Liver (tissue), 9 donors: Measurements from ENCODE around the gene ARHGEF4. TPM values are rescaled to one million over a fixed set of nuclear protein-coding genes. Genes with fewer than 3 reads are reported as not detected.

Source experiments
- DNase-seq: peaks from one replicate; pipeline ENCODE4 v3.0.0-alpha.2; 2017; ENCODE audit warnings: low spot score
- H3K27ac ChIP-seq, 2 donors: one replicate each; pipeline ENCODE4 v1.7.0; 2013; ENCODE audit warnings: inconsistent platforms in 2 of 2, low read length in 2 of 2, control low read depth in 1 of 2, low read depth in 1 of 2, mild to moderate bottlenecking in 1 of 2
- H3K27me3 ChIP-seq, 4 donors: one replicate each; pipeline versions ENCODE4 v1.6.1 to v1.7.0; 2013; ENCODE audit warnings: low read length in 3 of 4, inconsistent platforms in 1 of 4, mild to moderate bottlenecking in 1 of 4, moderate library complexity in 1 of 4; ENCODE audit not compliant: control insufficient read depth in 4 of 4, insufficient read depth in 4 of 4
- H3K36me3 ChIP-seq, 4 donors: one replicate each; pipeline versions ENCODE4 v1.6.1 to v1.7.0; 2013; ENCODE audit warnings: low read length in 3 of 4, mild to moderate bottlenecking in 3 of 4, low read depth in 1 of 4, moderate library complexity in 1 of 4; ENCODE audit not compliant: control insufficient read depth in 4 of 4, insufficient read depth in 3 of 4
- H3K4me1 ChIP-seq, 4 donors: one replicate each; pipeline versions ENCODE4 v1.6.1 to v1.7.0; 2013; ENCODE audit warnings: low read length in 3 of 4, mild to moderate bottlenecking in 3 of 4, moderate library complexity in 1 of 4; ENCODE audit not compliant: control insufficient read depth in 4 of 4, insufficient read depth in 4 of 4
- H3K4me3 ChIP-seq, 3 donors: one replicate each; pipeline versions ENCODE4 v1.6.1 to v1.7.0; 2013; ENCODE audit warnings: low read length in 3 of 3, control low read depth in 1 of 3, low read depth in 1 of 3, mild to moderate bottlenecking in 1 of 3
- H3K9ac ChIP-seq, 2 donors: one replicate each; pipeline ENCODE4 v1.7.0; 2013; ENCODE audit warnings: low read length in 2 of 2, mild to moderate bottlenecking in 2 of 2, moderate library complexity in 2 of 2, control low read depth in 1 of 2, low read depth in 1 of 2
- H3K9me3 ChIP-seq, 4 donors: one replicate each; pipeline versions ENCODE4 v1.6.1 to v1.7.0; 2013; ENCODE audit warnings: low read length in 3 of 4; ENCODE audit not compliant: control insufficient read depth in 4 of 4
- EGR1 ChIP-seq, 2 donors: IDR thresholded peaks; 2 replicates each; pipeline ENCODE4 v1.6.1; 2016 to 2018; ENCODE audit warnings: antibody characterized with exemption in 2 of 2, low read depth in 2 of 2
- FOXA1 ChIP-seq: IDR thresholded peaks from 2 replicates; pipeline ENCODE4 v1.6.1; 2016; ENCODE audit warnings: antibody characterized with exemption
- HNF4A ChIP-seq, 2 donors: conservative IDR thresholded peaks; 2 replicates each; pipeline ENCODE4 v1.6.1; 2016; ENCODE audit warnings: antibody characterized with exemption in 2 of 2, mild to moderate bottlenecking in 2 of 2
- HNF4G ChIP-seq: IDR thresholded peaks from 2 replicates; pipeline ENCODE4 v1.6.1; 2016; ENCODE audit warnings: antibody characterized with exemption
- JUND ChIP-seq, 2 donors: IDR thresholded peaks; 2 replicates each; pipeline ENCODE4 v1.6.1; 2016; ENCODE audit warnings: antibody characterized with exemption in 2 of 2
- NR2F2 ChIP-seq: IDR thresholded peaks from 2 replicates; pipeline ENCODE4 v1.6.1; 2016; ENCODE audit warnings: antibody characterized with exemption
- RAD21 ChIP-seq, 2 donors: IDR thresholded peaks; 2 replicates each; pipeline ENCODE4 v1.6.1; 2016; ENCODE audit warnings: antibody characterized with exemption in 2 of 2, mild to moderate bottlenecking in 2 of 2
- RXRA ChIP-seq, 2 donors: IDR thresholded peaks; 2 replicates each; pipeline ENCODE4 v1.6.1; 2017 to 2018; ENCODE audit warnings: antibody characterized with exemption in 2 of 2, mild to moderate bottlenecking in 1 of 2
- TAF1 ChIP-seq: conservative IDR thresholded peaks from 2 replicates; pipeline ENCODE4 v1.6.1; 2016; ENCODE audit warnings: antibody characterized with exemption, mild to moderate bottlenecking
- YY1 ChIP-seq: IDR thresholded peaks from 2 replicates; pipeline ENCODE4 v1.6.1; 2016; ENCODE audit warnings: antibody characterized with exemption, mild to moderate bottlenecking
- WGBS: extraction: QIAGEN DNeasy Blood & Tissue Kit; methylation state at CpG from one replicate; pipeline ENCODE4 v1.1.7; 2013; 5-methylcytosine and 5-hydroxymethylcytosine counted together
- polyA plus RNA-seq, 2 donors: library from polyadenylated mRNA; stranded (reverse) in 1 of 2; unstranded in 1 of 2; fragments of 200-250 nt in 1 of 2; fragments of >200 nt in 1 of 2; fragmentation: Nextera tagmentation in 1 of 2; extraction: Ambion mirVana in 1 of 2; gene quantifications; one replicate each; pipeline versions ENCODE4 v1.2.1 to v1.2.3, GENCODE V29; 2013 to 2015
- total RNA-seq, 2 donors: library from RNA; depleted of rRNA; stranded (reverse); fragments of >200 nt; gene quantifications; one replicate each; pipeline ENCODE4 v1.2.3, GENCODE V29; 2014
- TF ChIP-seq, protein P1 (sequence below): IDR thresholded peaks from 2 replicates; pipeline ENCODE4 v1.6.1; 2016; ENCODE audit warnings: antibody characterized with exemption, mild to moderate bottlenecking
- TF ChIP-seq, protein P2 (sequence below): IDR thresholded peaks from 2 replicates; pipeline ENCODE4 v1.6.1; 2016; ENCODE audit warnings: antibody characterized with exemption
- TF ChIP-seq, protein P3 (sequence below): fragments of 150-350 bp; IDR thresholded peaks from 2 replicates; pipeline ENCODE4 v1.5.1; 2017; ENCODE audit warnings: improper control_type of control experiment, low read depth, low read length; ENCODE audit not compliant: missing input control
- TF ChIP-seq, protein P4 (sequence below): IDR thresholded peaks from 2 replicates; pipeline ENCODE4 v1.6.1; 2016; ENCODE audit warnings: antibody characterized with exemption
- donor health status: healthy.
- donor health status: healthy.
- donor health status: healthy.
- donor health status: healthy.
- donor health status: healthy.

ARHGEF4 gene
- total and polyA plus RNA-seq, 4 donors = 0.08 TPM; not detected in 2

DNA sequence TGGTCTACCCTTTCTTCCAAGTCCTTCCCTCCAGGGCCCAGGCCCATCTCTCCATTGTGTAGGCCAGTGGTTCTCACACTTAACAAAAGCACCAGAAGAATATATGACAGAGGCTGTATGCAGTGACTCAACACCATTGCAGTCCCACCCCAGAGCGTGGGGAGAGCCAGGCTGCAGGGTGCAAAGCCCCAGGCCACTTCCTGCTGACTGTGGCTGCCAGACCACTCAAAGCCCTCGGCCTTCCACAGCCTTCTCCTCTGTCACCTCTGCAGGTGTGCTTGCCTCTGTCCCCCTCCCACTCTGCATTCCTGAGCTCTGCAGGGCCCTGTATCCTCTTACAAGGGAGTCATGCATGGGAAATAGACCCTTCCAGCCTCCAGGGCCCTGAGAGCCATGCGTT lies 40.4 kb upstream of the ARHGEF4 start:
- Histone ChIP-seq H3K4me1 (peaks cover 0 to 11% (median 6%) of the 10 kb centered on the region in 4 donors), H3K9me3 (no peaks in the 10 kb centered on the region), H3K27me3 (peaks cover 0 to 2% (median 0%) of the 10 kb centered on the region in 4 donors), H3K27ac (no peak overlapping the region), H3K36me3 (no peaks in the 10 kb centered on the region), H3K4me3 (no peak overlapping the region), H3K9ac (no peak overlapping the region)
- TF ChIP-seq, protein P1, sequence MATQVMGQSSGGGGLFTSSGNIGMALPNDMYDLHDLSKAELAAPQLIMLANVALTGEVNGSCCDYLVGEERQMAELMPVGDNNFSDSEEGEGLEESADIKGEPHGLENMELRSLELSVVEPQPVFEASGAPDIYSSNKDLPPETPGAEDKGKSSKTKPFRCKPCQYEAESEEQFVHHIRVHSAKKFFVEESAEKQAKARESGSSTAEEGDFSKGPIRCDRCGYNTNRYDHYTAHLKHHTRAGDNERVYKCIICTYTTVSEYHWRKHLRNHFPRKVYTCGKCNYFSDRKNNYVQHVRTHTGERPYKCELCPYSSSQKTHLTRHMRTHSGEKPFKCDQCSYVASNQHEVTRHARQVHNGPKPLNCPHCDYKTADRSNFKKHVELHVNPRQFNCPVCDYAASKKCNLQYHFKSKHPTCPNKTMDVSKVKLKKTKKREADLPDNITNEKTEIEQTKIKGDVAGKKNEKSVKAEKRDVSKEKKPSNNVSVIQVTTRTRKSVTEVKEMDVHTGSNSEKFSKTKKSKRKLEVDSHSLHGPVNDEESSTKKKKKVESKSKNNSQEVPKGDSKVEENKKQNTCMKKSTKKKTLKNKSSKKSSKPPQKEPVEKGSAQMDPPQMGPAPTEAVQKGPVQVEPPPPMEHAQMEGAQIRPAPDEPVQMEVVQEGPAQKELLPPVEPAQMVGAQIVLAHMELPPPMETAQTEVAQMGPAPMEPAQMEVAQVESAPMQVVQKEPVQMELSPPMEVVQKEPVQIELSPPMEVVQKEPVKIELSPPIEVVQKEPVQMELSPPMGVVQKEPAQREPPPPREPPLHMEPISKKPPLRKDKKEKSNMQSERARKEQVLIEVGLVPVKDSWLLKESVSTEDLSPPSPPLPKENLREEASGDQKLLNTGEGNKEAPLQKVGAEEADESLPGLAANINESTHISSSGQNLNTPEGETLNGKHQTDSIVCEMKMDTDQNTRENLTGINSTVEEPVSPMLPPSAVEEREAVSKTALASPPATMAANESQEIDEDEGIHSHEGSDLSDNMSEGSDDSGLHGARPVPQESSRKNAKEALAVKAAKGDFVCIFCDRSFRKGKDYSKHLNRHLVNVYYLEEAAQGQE = no peak
- no peak for TF ChIP-seq YY1
- TF ChIP-seq, protein P2, sequence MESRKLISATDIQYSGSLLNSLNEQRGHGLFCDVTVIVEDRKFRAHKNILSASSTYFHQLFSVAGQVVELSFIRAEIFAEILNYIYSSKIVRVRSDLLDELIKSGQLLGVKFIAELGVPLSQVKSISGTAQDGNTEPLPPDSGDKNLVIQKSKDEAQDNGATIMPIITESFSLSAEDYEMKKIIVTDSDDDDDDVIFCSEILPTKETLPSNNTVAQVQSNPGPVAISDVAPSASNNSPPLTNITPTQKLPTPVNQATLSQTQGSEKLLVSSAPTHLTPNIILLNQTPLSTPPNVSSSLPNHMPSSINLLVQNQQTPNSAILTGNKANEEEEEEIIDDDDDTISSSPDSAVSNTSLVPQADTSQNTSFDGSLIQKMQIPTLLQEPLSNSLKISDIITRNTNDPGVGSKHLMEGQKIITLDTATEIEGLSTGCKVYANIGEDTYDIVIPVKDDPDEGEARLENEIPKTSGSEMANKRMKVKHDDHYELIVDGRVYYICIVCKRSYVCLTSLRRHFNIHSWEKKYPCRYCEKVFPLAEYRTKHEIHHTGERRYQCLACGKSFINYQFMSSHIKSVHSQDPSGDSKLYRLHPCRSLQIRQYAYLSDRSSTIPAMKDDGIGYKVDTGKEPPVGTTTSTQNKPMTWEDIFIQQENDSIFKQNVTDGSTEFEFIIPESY = no peak
- no peak for TF ChIP-seq HNF4G
- no peak for TF ChIP-seq TAF1
- TF ChIP-seq RAD21 (IDR thresholded peaks at IDR 0.05) = no peak
- TF ChIP-seq, protein P3, sequence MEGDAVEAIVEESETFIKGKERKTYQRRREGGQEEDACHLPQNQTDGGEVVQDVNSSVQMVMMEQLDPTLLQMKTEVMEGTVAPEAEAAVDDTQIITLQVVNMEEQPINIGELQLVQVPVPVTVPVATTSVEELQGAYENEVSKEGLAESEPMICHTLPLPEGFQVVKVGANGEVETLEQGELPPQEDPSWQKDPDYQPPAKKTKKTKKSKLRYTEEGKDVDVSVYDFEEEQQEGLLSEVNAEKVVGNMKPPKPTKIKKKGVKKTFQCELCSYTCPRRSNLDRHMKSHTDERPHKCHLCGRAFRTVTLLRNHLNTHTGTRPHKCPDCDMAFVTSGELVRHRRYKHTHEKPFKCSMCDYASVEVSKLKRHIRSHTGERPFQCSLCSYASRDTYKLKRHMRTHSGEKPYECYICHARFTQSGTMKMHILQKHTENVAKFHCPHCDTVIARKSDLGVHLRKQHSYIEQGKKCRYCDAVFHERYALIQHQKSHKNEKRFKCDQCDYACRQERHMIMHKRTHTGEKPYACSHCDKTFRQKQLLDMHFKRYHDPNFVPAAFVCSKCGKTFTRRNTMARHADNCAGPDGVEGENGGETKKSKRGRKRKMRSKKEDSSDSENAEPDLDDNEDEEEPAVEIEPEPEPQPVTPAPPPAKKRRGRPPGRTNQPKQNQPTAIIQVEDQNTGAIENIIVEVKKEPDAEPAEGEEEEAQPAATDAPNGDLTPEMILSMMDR = no peak
- TF ChIP-seq, protein P4, sequence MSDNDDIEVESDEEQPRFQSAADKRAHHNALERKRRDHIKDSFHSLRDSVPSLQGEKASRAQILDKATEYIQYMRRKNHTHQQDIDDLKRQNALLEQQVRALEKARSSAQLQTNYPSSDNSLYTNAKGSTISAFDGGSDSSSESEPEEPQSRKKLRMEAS = no peak
- TF ChIP-seq FOXA1 = no peak
- TF ChIP-seq RXRA (IDR thresholded peaks at IDR 0.05) = no peak
- 87% methylated on average over 3 of the region's 3 CpGs for WGBS
- no peak for DNase-seq

- Histone ChIP-seq H3K9ac (peak overlapping the region; percentile 2 to 31), H3K27me3 (no peaks in the 10 kb centered on the region), H3K4me1 (peaks cover 0 to 11% (median 6%) of the 10 kb centered on the region in 4 donors), H3K4me3 (peak overlapping the region; percentile 73 to 78 (median 76)), H3K27ac (peak overlapping the region; percentile 52 to 75), H3K9me3 (no peaks in the 10 kb centered on the region), H3K36me3 (no peaks in the 10 kb centered on the region)
- DNase-seq = peak; percentile 86
- under 1% methylated on average over 96 of the region's 96 CpGs for WGBS
- TF ChIP-seq, protein P3 = peak; percentile 86
- TF ChIP-seq NR2F2 (no peak), HNF4A (conservative IDR thresholded peaks at IDR 0.05) (no peak), RXRA (IDR thresholded peaks at IDR 0.05) (no peak), JUND (IDR thresholded peaks at IDR 0.05) (no peak), EGR1 (IDR thresholded peaks at IDR 0.05; ENCODE audit: low read depth in 2 of 2) (no peak)
- TF ChIP-seq, protein P1 = no peak
- TF ChIP-seq, protein P4 = no peak
These were observed 39.0 kb upstream of the ARHGEF4 start for GRCh38 chr2:130797493-130798435.
